SK-N-SH (cell line): ENCODE results near the gene FAM120C. TPM values are rescaled to one million over a fixed set of nuclear protein-coding genes. Genes with fewer than 3 reads are reported as not detected.

Experiments
- CTCF ChIA-PET: fragments of 300-600, 350-600 bp; formaldehyde crosslinking; extraction: SDS; loops from one replicate; lab custom pipeline; 2021; lab: Yijun Ruan, JAX
- POLR2A ChIA-PET: fragments of 350-600 bp; sonication (Branson Sonifier 250); formaldehyde crosslinking; extraction: SDS; loops from one replicate; lab custom pipeline; 2020; ENCODE audit warnings: antibody characterized with exemption, inconsistent platforms; lab: Yijun Ruan, JAX
- DNase-seq: peaks from one replicate; pipeline ENCODE4 v3.0.0; 2012
- H2AFZ ChIP-seq: fragments of 200-600 bp; sonication (generic); 2 replicates; pipeline ENCODE4 v1.8.1; 2016; ENCODE audit warnings: antibody characterized with exemption, mild to moderate bottlenecking, low read depth
- H3F3A ChIP-seq: fragments of 200-600 bp; sonication (generic); replicated peaks from 2 replicates; pipeline ENCODE3; 2016; ENCODE audit warnings: antibody characterized with exemption, mild to moderate bottlenecking; ENCODE audit not compliant: insufficient read depth
- H3K27ac ChIP-seq, 2 experiments: fragments of 200-500 bp in 1 of 2; fragments of 200-600 bp in 1 of 2; sonication (Bioruptor generic) in 1 of 2; sonication (generic), shearing (Covaris generic) in 1 of 2; 2 replicates each; pipeline versions ENCODE4 v1.5.1 to v1.6.1; 2014 to 2016; ENCODE audit warnings: low read depth in 2 of 2, inconsistent platforms in 1 of 2, low read length in 1 of 2, mild to moderate bottlenecking in 1 of 2, mixed read lengths in 1 of 2
- H3K27me3 ChIP-seq: fragments of 200-600 bp; sonication (generic), shearing (Covaris generic); 2 replicates; pipeline ENCODE4 v1.6.1; 2016; ENCODE audit warnings: mixed run types; ENCODE audit not compliant: insufficient read depth
- H3K36me3 ChIP-seq, 2 experiments: fragments of 200-500 bp in 1 of 2; fragments of 200-600 bp in 1 of 2; sonication (Bioruptor generic) in 1 of 2; sonication (generic) in 1 of 2; replicated peaks in 1 of 2; 2 replicates each; pipeline versions ENCODE3 to v1.5.1; 2014 to 2016; ENCODE audit warnings: low read length in 1 of 2, mild to moderate bottlenecking in 1 of 2; ENCODE audit not compliant: insufficient read depth in 2 of 2, control insufficient read depth in 1 of 2
- H3K4me1 ChIP-seq, 2 experiments: fragments of 200-500 bp in 1 of 2; fragments of 200-600 bp in 1 of 2; sonication (Bioruptor generic) in 1 of 2; sonication (generic), shearing (Covaris generic) in 1 of 2; 2 replicates each; pipeline versions ENCODE4 v1.5.1 to v1.6.1; 2014 to 2016; ENCODE audit warnings: low read depth in 1 of 2, low read length in 1 of 2, mixed run types in 1 of 2; ENCODE audit not compliant: insufficient read depth in 2 of 2, control insufficient read depth in 1 of 2
- H3K4me2 ChIP-seq: fragments of 200-600 bp; sonication (generic), shearing (Covaris generic); 2 replicates; pipeline ENCODE4 v1.6.1; 2017; ENCODE audit warnings: mixed run types
- H3K4me3 ChIP-seq, 2 experiments: fragments of 200-500 bp in 1 of 2; fragments of 200-600 bp in 1 of 2; sonication (Bioruptor generic) in 1 of 2; sonication (generic), shearing (Covaris generic) in 1 of 2; 2 replicates each; pipeline versions ENCODE4 v1.5.1 to v1.8.1; 2014 to 2016; ENCODE audit warnings: low read depth in 2 of 2, inconsistent platforms in 1 of 2, low read length in 1 of 2, mild to moderate bottlenecking in 1 of 2, mixed read lengths in 1 of 2, moderate library complexity in 1 of 2
- H3K79me2 ChIP-seq: fragments of 200-600 bp; sonication (generic); 2 replicates; pipeline ENCODE4 v1.8.1; 2017; ENCODE audit warnings: mild to moderate bottlenecking; ENCODE audit not compliant: insufficient read depth
- H3K9ac ChIP-seq: fragments of 200-600 bp; sonication (generic); 2 replicates; pipeline ENCODE4 v1.6.1; 2017; ENCODE audit warnings: mixed run types
- H3K9me2 ChIP-seq: fragments of 200-600 bp; sonication (generic); 2 replicates; pipeline ENCODE4 v1.6.1; 2017; ENCODE audit warnings: mixed run types
- H3K9me3 ChIP-seq: fragments of 200-600 bp; sonication (generic); 2 replicates; pipeline ENCODE4 v1.6.1; 2017; ENCODE audit warnings: mixed run types, mild to moderate bottlenecking, moderate library complexity
- H4K20me1 ChIP-seq: fragments of 200-600 bp; sonication (generic); 2 replicates; pipeline ENCODE4 v1.6.1; 2017; ENCODE audit warnings: mild to moderate bottlenecking, mixed run types; ENCODE audit not compliant: insufficient read depth
- ELF1 ChIP-seq: IDR thresholded peaks from 2 replicates; pipeline ENCODE4 v1.4.0; 2012
- EP300 ChIP-seq, 2 experiments: IDR thresholded peaks; 2 replicates each; pipeline versions ENCODE4 v1.4.0 to v1.6.1; 2012; ENCODE audit warnings: borderline replicate concordance in 1 of 2, low read depth in 1 of 2, low read length in 1 of 2
- FOSL2 ChIP-seq: IDR thresholded peaks from 2 replicates; pipeline ENCODE4 v1.4.0; 2012; ENCODE audit warnings: low read depth, mild to moderate bottlenecking, moderate library complexity, borderline replicate concordance
- GABPA ChIP-seq: IDR thresholded peaks from 2 replicates; pipeline ENCODE4 v1.4.0; 2012; ENCODE audit warnings: low read depth, mild to moderate bottlenecking
- GATA2 ChIP-seq: sonication (generic); formaldehyde crosslinking; IDR thresholded peaks from 2 replicates; pipeline ENCODE4 v1.5.0; 2020; ENCODE audit warnings: mild to moderate bottlenecking, missing genetic modification reagents
- NFIC ChIP-seq: IDR thresholded peaks from 2 replicates; pipeline ENCODE4 v1.4.0; 2012; ENCODE audit warnings: borderline replicate concordance
- NRF1 ChIP-seq: IDR thresholded peaks from 2 replicates; pipeline ENCODE4 v1.6.1; 2012; ENCODE audit warnings: low read depth, mild to moderate bottlenecking, low read length
- POLR2AphosphoS5 ChIP-seq: IDR thresholded peaks from 2 replicates; pipeline ENCODE4 v1.6.1; 2012; ENCODE audit warnings: low read depth, low read length
- RCOR1 ChIP-seq: fragments of 150-350 bp; IDR thresholded peaks from 2 replicates; pipeline ENCODE4 v1.6.1; 2017; ENCODE audit warnings: antibody characterized with exemption, low read length
- RXRA ChIP-seq: IDR thresholded peaks from 2 replicates; pipeline ENCODE4 v1.4.0; 2012; ENCODE audit warnings: low read depth, mild to moderate bottlenecking, borderline replicate concordance
- SMC3 ChIP-seq: IDR thresholded peaks from 2 replicates; pipeline ENCODE4 v1.6.1; 2012; ENCODE audit warnings: low read depth, low read length, improper control_type of control experiment
- TAF1 ChIP-seq: IDR thresholded peaks from 2 replicates; pipeline ENCODE4 v1.6.1; 2012; ENCODE audit warnings: low read depth, mild to moderate bottlenecking, low read length, moderate library complexity, borderline replicate concordance
- TCF12 ChIP-seq: IDR thresholded peaks from 2 replicates; pipeline ENCODE4 v1.4.0; 2012
- TEAD4 ChIP-seq: IDR thresholded peaks from 2 replicates; pipeline ENCODE4 v1.4.0; 2012; ENCODE audit warnings: mild to moderate bottlenecking, borderline replicate concordance; ENCODE audit not compliant: insufficient read depth
- USF1 ChIP-seq: IDR thresholded peaks from 2 replicates; pipeline ENCODE4 v1.4.0; 2012; ENCODE audit warnings: low read depth, borderline replicate concordance
- YY1 ChIP-seq: IDR thresholded peaks from 2 replicates; pipeline ENCODE4 v1.4.0; 2012; ENCODE audit warnings: low read depth, mild to moderate bottlenecking
- WGBS: methylation state at CpG from one replicate; pipeline ENCODE4 v1.1.6; 2017; ENCODE audit warnings: low lambda C conversion rate; 5-methylcytosine and 5-hydroxymethylcytosine counted together
- polyA plus RNA-seq, 3 experiments: library from polyadenylated mRNA; depleted of rRNA; stranded (reverse); fragments of >200 nt; gene quantifications; 2 replicates each; pipeline ENCODE4 v1.2.3, GENCODE V29; 2012
- TF ChIP-seq, protein P1 (sequence below): IDR thresholded peaks from 2 replicates; pipeline ENCODE4 v1.4.0; 2012; ENCODE audit warnings: low read depth
- TF ChIP-seq, protein P2 (sequence below): IDR thresholded peaks from 2 replicates; pipeline ENCODE4 v1.4.0; 2012; ENCODE audit warnings: low read depth, borderline replicate concordance

Gene FAM120C, protein sequence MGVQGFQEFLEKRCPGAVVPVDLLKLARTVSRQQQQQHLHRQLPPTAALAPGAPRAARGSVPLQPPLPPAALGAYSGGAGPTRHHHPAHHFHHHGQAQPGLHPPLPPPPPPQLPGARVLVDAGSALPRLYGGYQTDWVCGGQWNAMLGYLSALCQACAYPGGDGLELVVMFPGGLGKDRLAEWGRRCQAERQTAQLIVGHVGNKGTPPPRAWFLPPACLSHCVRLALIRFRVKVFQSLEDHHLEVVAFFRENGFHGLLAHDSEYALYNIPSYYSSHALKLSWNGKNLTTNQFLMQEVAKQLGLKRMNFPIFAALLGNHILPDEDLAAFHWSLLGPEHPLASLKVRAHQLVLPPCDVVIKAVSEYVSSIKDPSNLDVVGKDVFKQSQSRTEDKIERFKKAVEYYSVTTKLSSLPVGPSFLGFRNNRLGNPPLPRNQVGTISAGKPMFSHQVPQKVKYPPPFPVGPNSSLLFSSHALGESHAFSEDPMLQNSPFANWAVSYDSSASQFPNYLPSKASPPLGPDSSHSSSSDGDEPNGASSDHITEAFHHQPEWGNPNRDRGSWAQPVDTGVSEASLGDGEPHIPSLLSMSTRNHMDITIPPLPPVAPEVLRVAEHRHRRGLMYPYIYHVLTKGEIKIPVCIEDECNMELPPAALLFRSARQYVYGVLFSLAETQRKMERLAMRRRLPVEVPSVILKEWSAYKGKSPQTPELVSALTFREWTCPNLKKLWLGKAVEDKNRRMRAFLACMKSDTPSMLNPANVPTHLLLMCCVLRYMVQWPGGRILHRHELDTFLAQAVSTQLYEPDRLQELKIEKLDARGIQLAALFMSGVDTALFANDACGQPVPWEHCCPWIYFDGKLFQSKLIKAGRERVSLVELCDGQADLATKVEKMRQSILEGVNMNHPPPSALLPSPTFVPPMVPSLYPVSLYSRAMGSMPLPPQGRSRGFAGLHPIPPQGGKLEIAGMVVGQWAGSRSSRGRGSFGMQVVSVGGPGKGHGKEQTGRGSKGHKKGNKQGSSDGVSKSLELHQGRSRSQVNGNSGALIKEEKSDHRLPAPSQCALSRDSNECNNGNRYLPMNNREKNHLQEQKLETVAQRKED
- 5.8 and 6.0 TPM in 2 replicates for polyA plus RNA-seq (2012; rRNA removed)
- 3.3 and 4.2 TPM in 2 replicates for polyA plus RNA-seq (2012; cell fraction: cytosol; rRNA removed)
- polyA plus RNA-seq (2012; cell fraction: nucleus; rRNA removed): 13.6 and 18.2 TPM in 2 replicates

DNA sequence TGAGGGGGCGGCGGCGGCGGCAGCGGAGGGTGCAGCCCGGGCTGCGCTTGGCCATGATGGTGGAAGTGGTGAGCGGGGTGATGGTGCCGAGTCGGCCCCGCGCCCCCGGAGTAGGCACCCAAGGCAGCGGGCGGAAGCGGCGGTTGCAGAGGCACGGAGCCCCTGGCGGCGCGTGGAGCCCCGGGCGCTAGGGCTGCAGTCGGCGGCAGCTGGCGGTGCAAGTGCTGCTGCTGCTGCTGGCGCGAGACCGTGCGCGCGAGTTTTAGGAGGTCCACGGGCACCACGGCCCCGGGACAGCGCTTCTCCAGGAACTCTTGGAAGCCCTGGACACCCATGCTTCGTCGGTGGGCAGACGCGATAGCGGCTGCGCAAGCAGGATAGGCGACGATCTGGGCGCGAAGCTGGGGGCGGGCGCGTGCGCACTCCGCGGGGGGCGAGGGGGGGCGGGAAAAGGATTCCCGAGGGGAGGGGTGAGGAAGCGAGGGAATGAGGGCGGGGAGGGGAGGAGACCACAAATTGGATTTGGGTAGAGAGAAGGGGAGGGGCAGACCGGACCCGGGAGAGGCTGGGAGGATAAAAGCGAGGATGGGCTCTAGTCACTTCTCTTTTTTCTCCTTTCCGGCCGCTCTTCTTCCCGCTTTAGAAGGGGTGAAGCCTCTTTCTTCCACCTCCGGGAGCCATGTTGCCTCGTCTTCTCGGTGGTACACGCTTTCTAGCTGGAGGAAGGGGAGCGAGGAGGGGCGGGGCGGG lies at the start of gene FAM120C:
Gene FAM120C (minus strand): TSS at position 391 of the 750 bp plus-strand sequence. CDS start 56 bp downstream, at position 335.
- Histone ChIP-seq H2AFZ (peak within 1 kb of the TSS; percentile 82), H3K79me2 (peaks cover 47% of the 10 kb centered on the region), H3K9me2 (no peaks in the 10 kb centered on the region), H3K36me3 (no peaks in the 10 kb centered on the region), H3K4me2 (peak within 1 kb of the TSS; percentile 80), H3K4me3 (peak within 1 kb of the TSS; percentile 64 to 66), H3K9me3 (no peaks in the 10 kb centered on the region), H3K27me3 (no peaks in the 10 kb centered on the region), H3F3A (peaks cover 9% of the 10 kb centered on the region), H3K9ac (peak within 1 kb of the TSS; percentile 68), H4K20me1 (peaks cover 9% of the 10 kb centered on the region; the same call in 1 of the 2 replicates), H3K27ac (peak within 1 kb of the TSS; percentile 80 to 94), H3K4me1 (peaks cover 0 to 6% of the 10 kb centered on the region in 2 experiments; a peak in 2 of 4 replicates)
- 15% methylated on average over 32 of the region's 70 CpGs for WGBS
- TF ChIP-seq EP300 (IDR thresholded peaks at IDR 0.05; ENCODE audit: borderline replicate concordance in 1 of 2, low read depth in 1 of 2, low read length in 1 of 2) (no peak), POLR2AphosphoS5 (peak; percentile 61), NFIC (no peak), GABPA (no peak; the same call in 1 of the 2 replicates), ELF1 (no peak), RXRA (no peak), TEAD4 (no peak), GATA2 (CRISPR knock-in tag) (no peak), USF1 (no peak), NRF1 (peak; percentile 69), RCOR1 (no peak), TCF12 (no peak), TAF1 (peak; percentile 14), FOSL2 (no peak), YY1 (no peak; the same call in 1 of the 2 replicates), SMC3 (no peak)
- TF ChIP-seq, protein P1, sequence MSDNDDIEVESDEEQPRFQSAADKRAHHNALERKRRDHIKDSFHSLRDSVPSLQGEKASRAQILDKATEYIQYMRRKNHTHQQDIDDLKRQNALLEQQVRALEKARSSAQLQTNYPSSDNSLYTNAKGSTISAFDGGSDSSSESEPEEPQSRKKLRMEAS: no peak
- TF ChIP-seq, protein P2, sequence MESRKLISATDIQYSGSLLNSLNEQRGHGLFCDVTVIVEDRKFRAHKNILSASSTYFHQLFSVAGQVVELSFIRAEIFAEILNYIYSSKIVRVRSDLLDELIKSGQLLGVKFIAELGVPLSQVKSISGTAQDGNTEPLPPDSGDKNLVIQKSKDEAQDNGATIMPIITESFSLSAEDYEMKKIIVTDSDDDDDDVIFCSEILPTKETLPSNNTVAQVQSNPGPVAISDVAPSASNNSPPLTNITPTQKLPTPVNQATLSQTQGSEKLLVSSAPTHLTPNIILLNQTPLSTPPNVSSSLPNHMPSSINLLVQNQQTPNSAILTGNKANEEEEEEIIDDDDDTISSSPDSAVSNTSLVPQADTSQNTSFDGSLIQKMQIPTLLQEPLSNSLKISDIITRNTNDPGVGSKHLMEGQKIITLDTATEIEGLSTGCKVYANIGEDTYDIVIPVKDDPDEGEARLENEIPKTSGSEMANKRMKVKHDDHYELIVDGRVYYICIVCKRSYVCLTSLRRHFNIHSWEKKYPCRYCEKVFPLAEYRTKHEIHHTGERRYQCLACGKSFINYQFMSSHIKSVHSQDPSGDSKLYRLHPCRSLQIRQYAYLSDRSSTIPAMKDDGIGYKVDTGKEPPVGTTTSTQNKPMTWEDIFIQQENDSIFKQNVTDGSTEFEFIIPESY: no peak
- CTCF ChIA-PET: no interaction called here
- DNase-seq: peak; percentile 92
- POLR2A ChIA-PET: interaction anchor here (1.1 kb wide), 1 partner anchor 139 kb away, joined by 5 read pairs; the partner anchor contains the start of gene PHF8
